AG20443 (cell line): ENCODE data around the gene CTSH.

ENCODE experiments used
- DNase-seq: peaks from one replicate; pipeline ENCODE4 v3.0.0; 2012; ENCODE audit warnings: low spot score, mixed read lengths

The CTSH gene

GRCh38 chr15:78977591-78978347, 32.9 kb upstream of the CTSH start:
- no peak for DNase-seq

- DNase-seq = no peak
Measured at GRCh38 chr15:78977091-78977571, 32.3 kb upstream of the CTSH start.

- no peak for DNase-seq
Measured at GRCh38 chr15:78976691-78977090, 31.8 kb upstream of the CTSH start.

GRCh38 chr15:78974272-78974918, 29.5 kb upstream of the CTSH start:
- no peak for DNase-seq

GRCh38 chr15:78969687-78970349, 25.0 kb upstream of the CTSH start:
- DNase-seq = no peak

GRCh38 chr15:78968539-78969271, 23.9 kb upstream of the CTSH start:
- no peak for DNase-seq

DNA sequence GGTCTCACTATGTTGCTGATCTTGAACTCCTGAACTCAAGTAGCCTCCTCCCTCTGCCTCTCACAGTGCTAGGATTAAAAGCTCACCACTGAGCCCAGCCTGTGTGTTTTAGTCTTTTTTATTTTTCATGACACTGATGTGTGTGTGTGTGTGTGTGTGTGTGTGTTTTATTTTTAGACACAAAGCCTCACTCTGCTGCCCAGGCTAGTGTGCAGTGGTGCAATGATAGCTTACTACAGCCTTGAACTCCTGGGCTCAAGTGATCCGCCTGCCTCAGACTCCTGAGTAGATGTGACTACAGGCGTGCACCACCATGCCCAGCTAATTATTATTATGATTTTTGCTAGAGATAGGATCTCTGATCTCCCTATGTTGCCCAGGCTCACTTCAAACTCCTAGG, 23.3 kb upstream of the CTSH start:
- DNase-seq = no peak

DNA sequence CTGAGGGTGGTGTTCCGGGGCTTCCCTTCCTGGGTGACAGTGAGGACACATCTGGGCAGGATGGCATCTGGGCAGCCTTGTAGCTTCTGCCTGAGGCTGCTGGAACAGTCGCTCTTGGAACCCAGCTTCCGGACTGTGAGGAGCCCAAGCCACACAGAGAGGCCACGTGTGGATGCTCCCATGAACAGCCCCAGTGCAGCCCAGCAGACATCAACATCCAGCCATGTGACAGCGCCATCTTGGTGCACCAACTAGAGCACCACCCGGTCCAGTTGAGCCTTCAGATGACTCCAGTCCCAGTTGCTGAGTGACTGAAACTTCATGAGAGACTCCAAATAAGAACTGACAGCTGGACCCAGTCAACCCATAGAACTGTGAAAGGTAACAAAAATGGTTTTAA, 15.5 kb upstream of the CTSH start:
- DNase-seq = no peak

- no peak for DNase-seq
Measured at GRCh38 chr15:78959360-78959759, 14.5 kb upstream of the CTSH start.

DNA sequence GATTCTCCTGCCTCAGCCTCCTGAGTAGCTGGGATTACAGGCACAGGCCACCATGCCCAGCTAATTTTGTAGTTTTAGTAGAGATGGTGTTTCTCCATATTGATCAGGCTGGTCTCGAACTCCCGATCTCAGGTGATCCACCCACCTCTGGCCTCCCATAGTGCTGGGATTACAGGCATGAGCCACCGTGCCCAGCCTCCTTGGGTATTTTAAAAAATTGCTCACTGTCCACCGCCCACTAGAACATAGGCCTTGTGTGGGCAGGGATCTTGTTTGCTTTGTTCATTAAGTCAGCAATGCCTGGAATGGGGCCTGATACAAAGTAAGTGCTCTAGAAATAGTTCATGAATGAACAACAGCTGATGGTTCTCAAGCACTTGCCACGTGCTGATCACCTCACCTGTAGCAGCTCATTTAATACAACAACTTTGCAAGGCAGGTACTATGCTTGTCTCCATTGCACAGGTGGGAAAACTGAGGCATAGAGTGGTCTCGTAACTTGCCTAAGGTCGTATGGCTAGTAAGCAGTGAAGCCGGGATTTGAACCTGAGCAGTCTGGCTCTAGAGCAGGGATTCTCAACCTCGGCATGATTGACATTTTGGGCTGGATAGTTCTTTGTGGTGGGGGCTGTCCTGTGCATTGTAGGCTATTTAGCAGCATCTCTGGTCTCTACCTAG, 12.7 kb upstream of the CTSH start:
- DNase-seq = no peak

DNA sequence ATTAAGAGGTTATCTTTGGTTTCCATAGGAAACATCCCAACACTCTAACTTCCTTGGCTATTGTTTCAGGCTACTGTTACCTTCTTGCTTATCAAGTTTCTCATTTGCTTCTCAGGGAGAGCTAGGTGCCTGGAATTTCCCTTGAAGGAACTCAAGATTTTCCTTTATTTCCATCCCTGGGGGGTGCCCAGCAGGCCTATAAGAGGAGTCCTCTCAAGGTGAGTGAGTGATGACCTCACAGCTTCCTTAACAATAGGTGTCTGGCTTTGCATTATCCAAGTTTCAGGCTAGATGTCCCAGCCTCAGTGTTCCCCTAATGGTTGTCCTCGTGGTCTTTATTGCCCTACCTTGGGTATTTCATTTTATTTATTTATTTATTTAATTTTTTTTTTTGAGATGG, 12.1 kb upstream of the CTSH start:
- no peak for DNase-seq

- DNase-seq = no peak
Measured at GRCh38 chr15:78955355-78955754, 10.5 kb upstream of the CTSH start.

DNA sequence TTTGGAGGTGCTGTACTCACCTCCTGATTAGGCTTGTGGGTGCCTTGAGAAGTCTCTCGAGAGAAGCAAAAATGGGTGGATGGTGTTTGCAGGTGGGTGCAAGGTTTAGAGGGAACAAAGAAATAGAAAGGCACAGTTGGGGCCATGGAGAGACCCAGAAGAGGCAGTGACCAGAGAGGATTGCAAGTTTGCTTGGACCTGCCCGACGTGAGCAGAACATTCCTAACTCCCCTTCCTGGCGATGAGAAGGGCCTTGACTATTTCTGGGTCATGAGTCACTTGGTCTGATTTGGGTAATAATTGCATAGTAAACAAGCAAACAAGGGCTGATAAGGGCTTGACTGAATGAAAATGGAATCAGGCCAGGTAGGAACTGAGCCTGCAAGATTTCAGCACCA, 7.0 kb upstream of the CTSH start:
- no peak for DNase-seq

DNA sequence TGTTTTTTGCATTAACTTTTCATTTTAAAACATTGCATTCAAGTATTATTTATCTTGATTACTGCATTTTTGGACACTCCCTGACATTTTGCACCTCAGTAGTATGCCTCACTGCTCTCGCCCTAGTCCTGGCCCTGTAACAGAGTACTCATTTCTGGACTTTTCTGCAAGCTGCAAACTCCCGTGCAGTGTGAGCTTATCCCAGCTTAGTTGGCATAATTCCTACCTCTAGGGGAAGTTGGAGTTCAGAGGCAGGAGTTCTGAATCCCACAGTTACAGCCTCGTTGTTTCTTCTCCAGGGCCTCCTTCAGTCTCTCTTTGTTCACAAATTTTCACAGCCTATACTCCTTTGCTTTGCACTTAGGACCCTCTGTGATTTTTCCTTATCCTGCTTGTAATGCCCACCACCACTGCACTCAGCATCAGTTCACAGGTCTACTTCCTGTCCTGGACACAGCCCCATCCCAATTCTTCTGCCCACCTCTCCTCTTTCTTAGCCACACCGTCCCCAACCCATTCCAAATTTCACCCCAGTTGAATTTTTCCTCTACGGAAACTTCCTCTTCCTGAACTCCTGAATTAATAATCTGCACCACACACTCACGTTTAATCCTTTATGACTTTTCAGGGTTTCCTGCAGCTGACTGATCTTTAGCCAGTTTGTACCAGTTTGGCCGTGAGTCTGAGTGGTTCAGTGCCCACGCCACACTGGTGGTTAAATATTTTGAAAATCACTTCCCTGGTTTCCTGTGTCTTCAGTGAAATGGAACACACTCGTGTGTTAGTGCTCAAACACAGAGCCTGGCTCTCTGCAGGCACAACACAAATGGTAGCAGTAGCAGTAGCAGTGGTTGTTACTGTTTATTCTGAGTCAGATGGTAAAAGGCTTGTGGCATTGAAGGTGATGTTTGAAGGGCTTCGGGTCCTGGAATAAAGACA, 6.3 kb upstream of the CTSH start:
- peak; percentile 71 for DNase-seq

DNA sequence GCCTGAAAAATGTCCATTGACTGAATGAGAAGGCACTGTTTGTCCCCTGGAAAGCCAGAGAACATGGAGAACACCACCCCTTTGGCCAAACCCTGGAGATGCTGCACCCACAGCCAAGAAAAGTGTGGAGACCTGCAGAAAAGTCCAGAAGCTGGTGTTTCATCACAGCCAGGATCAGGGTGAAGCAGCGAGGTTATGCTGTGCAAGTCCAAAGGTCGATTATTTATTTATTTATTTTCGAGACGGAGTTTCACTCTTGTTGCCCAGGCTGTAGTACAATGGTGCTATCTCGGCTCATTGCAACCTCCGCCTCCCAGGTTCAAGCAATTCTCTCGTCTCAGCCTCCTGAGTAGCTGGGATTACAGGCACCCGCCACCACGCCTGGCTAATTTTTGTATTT, 5.5 kb upstream of the CTSH start:
- no peak for DNase-seq

DNA sequence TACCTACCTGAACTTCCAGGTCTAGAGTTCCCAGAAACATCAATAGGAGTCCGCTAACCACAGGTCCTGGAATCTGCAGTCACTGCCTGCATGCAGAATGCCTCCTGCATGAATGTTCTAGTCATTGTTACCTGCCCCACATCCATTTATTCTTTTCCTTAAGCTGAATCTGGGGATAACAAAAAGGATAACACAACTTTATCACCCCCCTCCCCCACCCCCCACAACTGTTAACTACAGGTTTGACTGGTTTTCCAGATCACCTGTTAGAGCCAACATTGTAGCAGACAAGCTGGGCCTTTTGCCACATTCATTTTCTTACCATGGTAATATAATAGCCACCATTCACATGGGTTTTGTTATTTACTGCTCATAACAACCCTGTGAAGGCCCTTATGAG, 4.6 kb upstream of the CTSH start:
- no peak for DNase-seq

- no peak for DNase-seq
Measured at GRCh38 chr15:78947506-78947905, 2.7 kb upstream of the CTSH start.

DNA sequence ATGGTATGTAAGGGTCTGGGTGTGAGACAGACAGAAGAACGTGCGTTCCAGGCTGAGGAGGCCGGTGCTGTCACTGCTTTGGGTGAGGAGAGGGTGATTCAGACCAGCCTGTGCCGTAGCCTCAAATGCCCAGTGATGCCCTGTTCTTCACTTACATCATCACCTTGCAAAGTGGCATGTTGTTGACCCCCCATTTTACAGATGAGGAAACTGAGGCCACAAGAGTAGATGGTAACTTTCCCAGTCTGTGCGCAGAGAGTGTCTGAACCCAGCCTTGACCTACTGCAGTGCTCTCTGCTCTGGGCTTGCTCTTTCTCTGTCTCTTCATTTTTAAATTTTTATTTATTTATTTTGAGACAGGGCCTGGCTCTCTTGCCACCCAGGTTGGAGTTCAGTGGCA, 1.6 kb upstream of the CTSH start:
- no peak for DNase-seq

DNA sequence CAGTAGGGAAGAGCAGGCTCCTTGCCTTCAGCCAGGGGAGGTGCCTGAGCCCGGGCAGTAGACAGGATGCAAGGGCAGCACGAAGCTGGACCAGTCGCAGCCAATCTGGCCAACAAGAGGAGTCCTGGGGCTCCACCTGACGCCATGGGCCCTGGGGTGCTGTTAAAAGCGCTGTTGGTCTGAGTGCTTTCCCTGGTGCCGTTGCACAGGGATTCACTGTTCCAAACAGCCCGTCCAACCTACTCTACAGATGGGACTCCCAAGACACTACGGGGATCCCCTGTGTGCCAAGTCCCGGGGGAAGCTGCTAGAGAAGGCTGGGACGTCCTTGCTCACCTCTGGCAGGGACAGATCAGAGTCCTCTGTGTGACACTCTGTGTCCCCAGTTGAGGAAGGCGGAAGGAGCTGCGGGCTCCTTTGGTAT, 632 bp downstream of the CTSH start:
- no peak for DNase-seq

DNA sequence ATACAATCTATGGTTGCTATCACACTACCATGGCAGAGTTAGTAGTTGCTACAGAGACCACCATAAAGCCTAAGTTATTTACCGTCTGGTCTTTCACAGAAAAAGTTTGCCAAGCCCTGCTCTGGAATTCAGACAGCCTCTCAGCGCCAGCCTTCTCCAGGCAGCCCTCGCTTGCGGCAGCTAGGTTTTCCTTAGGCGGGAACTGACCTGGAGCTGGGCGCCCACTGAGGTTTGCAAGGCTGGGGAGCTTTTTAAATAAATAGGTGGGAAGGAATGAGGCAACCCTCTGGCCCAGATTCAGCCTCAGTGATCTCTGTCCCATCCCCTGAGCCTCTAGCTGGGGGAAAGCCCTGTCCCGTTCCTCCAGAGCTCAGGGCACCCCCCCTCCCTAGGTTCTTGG, 1.2 kb downstream of the CTSH start:
- DNase-seq = no peak

GRCh38 chr15:78942741-78943140, 2.1 kb downstream of the CTSH start:
- no peak for DNase-seq
